GM21723 (cell line): ENCODE data around the gene RBM33.
A peak's percentile ranks its signal among the peaks of the same experiment; 100 is the strongest.

Source experiments
- ATAC-seq: cut with Tn5 transposase; IDR thresholded peaks from one replicate; pipeline ENCODE4 v1.9.1; 2021; ENCODE audit warnings: mild to moderate bottlenecking, moderate library complexity; ENCODE audit not compliant: unreplicated experiment

Gene RBM33

DNA sequence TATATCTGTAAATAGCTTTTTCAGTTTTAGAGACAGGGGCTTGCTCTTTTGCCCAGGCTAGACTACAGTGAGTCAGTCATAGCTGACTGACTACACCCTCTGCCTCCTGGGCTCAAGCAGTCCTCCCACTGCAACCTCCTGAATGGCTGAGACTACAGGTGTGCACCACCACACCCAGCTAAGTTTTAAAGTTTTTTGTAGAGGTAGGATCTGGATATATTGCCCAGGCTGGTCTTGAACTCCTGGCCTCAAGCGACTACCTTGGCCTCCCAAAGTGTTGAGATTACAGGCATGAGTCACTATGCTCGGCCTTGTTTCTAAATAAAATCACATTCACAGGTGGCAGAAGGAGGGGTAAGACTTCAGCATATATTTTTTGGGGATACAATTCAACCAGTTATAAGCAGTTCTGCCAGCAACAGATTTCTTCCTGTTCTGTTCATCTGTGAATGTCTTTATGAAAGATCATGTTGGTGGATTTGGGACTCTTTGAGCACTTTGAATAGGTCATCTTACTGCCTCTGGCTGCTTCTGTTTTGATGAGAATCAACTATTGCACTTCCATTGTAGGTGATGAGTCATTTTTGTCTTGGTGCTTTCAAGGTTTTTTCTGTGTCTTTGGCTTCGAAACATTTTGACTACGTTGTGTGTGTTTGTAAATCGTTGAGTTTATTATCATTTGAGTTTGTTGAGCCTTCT, 15.7 kb downstream of the RBM33 start:
- ATAC-seq: peak; percentile 86

DNA sequence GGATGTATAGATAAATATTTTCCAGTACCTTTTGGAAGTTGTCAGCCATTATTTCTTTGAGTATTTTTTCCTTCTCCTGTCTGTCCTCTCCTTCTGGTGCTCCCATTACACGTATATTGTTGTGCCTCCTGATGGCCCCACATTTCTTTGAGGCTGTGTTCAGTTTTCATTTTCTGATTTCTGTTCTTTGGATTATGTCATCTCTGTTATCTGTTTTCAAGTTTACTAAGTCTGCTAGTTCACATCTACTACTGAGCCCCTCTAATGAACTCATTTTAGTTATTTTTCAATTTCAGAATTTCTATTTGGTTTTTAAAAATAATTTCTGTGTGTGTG, 16.3 kb downstream of the RBM33 start:
- ATAC-seq: peak; percentile 84

DNA sequence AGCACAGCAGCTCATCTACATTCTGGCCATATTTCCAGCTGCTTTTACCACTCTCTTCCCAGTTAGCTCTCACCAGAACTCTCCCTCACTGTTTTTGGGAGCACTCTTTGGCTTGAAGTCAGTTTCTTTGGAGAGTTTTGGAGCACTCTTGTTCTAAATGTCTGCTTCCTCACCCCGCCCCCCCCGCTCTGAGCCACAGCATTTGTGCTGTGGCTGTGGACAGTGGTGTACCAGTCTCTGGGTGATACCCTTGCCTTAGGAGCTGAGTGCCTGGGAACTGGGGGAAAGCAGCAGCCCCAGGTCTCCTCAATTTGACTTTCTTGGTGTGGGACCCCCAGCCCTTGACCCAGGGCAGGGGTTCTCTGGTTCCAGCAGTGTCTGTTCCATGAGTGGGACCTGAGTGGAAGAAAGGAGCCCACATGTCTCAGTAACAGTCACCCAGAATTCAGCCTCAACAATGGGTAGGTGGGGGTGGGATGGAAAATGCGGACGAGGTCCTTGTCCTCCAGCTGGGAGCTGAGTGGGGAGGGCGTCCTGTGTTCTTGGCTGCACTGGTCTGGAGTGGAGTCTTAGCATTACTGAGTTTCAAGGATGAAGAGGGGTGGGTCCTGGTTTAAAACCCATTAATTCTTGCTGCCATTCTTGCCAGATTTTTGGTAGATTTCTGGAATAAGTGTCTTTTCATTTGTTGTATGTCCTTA, 18.0 kb downstream of the RBM33 start:
- no peak for ATAC-seq

DNA sequence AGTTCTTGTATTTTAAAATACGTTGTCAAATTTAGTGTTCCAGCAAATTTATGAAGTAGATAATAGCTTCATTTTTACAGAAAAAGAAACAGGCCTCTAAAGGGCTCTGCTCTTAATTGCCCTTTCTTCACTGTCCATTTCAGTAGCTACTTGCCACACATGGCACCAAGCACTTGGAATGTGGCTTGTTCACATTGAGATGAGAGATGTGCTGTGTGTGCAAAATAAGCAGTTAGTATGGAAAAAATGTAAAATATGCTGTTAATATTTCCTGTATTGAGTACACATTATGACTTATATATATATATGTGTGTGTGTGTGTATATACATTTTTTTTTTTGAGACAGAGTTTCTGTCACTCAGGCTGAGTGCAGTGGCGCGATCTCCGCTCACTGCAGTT, 19.5 kb downstream of the RBM33 start:
- ATAC-seq: no peak

DNA sequence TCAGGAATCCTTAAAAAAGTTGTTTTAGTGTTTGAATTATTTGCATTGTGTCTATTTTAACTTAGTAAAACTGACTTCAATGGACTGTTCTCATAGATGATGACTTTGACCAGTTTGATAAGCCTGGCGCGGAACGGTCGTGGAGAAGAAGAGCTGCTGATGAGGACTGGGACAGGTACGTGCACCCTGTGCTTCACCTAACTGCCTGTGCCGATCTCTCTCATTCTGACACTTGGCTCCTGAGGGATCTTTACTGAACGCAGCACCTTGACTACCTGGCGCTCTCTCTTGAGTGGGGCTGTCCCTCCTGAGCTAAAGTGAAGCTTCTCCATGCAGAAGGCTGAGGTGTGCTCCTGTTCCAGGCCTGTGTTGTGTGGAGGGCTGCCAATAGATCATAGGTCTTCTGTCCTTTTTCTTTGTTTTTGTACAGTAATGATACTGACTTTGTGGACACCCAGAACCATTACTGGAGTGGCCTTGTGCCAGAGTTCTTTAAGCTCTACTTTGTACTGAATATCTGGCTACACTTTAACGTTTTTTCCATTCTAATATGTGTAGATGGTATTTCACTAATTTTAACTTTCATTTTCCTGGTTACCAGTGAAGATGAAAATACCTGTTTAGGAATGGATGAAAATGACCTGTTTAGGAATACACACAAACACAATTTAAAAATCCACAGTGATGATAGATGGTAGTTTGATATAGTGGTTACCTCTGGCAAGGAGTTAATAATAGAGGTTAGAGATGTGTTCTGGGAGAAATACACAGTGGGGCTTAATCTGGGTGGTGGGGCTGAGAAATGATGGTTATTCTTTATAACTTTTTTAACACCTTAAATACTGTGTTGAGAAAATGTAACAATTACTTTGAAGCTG, 20.9 kb downstream of the RBM33 start:
- ATAC-seq: no peak

DNA sequence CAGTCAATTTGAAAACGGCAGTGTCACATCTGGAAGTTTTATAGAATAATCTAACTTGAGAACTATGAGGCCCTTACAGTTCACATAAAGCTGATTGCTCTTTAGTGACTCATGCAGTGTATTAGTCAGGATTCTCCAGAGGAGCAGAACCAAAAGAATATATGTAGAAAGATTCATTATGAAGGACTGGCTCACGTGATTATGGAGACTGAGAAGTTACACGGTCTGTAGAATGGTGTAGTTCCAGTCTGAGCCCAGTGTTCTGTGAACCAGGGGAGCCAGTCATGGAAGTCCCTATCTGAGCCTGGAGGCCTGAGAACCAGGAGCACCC, 21.5 kb downstream of the RBM33 start:
- no peak for ATAC-seq

DNA sequence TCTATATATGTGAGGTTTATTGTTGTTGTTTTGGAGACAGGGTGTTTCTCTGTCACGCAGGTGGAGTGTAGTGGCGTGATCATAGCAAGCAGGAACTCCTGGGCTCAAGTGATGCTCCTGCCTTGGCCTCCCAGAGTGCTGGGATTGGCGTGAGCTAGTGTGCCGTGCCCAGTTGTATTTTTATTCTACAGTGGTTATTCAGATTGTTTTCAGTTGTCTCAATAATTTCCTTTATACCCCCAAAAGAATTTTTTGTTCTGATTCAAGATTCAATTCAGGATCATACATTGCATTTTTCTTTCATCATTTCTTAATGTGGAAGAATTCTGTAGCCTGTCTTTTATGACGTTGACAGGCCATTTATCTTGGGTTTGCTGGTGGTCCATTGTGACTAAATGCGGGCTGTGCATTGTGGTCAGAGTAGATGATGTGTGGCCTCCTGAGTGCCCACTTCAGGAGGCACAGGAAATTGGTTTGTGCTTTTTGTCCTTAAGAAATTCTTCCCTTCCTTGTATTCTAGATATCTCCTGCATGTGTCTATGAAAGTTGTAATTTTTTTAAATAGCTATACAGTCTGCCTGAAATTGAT, 22.9 kb downstream of the RBM33 start:
- no peak for ATAC-seq

DNA sequence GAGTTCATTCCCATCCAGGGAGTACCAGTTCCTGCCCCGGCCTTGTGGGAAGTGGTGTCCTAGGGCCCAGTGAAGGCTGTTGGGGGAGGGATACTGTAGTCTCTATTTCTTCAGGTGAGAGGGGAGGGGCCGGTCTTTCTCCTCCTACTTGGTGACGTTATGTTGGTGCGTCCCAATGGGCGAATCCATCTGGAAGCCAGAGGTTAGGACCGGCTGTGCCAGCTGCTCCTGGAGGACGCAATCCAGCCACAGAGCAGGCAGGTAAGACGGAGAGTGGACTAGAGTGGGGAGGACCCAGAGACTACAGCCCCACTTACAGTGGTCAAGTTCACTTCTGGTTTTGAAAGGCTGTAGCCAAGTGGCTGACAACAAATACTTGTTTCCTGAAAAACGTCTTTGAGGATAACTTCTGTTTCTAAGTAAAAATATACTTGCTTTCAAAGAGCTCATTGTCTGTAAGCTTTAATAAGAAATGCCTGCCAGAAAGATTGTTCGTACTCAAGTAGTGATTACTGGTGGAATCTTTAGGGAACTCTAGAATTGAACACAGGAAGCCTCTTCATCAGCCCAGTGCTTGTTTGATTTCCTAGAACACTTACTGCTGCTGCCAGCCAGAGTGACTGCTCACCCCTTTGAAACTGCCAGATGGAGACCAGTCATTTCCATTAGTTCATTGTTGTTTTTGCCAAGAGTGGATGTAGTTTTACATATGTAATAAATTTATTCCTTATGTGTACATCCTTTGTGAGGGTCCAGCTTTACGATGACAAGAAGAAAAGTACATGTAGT, 25.4 kb downstream of the RBM33 start:
- ATAC-seq: no peak

DNA sequence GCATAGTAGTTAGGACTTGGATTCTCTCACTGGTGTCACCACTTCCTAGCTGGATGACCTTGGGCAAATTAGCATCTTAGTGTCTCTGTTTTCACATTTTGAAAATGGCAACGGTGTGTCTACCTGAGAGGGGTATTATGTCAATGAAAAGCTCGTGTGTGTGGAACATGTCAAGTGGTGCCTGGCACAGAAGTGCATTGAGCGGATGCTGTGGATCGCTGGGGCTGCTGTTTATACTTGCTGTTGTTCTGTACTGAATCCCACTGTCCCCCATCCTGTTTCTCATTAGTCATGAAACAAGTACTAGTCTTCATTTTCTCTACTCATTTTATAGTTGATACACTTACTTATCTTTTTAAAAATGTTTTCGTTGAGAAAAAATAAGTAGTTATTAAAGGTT, 26.1 kb downstream of the RBM33 start:
- no peak for ATAC-seq

DNA sequence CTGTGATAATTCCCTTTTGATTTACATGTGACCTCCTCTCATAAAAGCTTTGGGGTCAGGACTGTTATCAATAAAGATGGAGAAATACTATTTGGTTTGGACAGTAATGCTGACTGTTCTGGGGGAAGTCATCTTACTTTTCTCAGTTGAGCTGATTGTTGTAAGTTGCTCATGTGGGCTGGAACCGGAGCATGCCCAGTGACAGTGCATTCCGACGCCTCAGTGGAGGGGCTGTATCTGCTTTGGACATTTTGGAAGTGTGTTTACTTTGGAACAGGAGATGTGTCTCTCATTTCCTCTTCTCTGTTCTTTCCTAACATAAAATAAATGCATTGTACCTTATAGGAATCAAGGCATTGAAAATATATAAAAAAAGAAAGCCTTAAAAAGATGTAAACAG, 30.1 kb downstream of the RBM33 start:
- ATAC-seq: no peak

DNA sequence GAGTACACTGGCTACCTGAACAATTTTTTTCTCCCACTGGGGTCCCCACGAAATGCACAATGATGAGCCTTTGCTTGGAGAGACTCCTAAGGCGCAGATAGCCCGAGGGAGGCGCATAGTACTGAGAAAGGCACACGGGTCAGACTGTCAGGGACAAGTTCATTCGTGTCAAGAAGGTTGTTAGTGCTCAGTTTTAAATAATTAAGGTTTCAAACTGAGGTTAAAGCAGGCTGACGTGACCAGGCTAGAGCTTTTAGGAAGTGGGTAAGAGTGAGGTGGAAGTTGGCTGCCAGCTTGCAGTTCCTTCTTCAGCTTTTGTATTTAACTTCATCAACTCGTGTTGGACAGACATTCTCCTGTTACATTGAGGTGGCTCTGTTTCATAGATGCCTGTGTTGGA, 31.6 kb downstream of the RBM33 start:
- no peak for ATAC-seq

DNA sequence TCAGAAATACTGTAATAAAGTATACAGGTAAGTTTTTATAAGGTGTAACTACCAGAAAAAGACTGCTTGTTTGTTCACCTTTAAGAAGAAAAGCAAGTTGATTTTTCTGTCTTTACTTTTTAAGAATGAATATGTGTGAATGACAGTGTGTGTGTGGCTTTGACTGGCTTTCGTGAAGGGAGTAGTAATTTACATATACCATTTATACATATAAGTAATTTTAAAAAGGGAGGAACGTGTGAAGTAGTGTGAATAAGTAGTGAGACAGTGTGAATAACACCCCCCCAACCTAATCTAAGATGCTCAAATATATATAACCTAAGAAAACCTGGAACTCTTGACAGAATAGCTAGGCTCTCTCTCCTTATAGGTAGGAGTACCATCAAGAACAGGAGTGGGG, 33.2 kb downstream of the RBM33 start:
- ATAC-seq: no peak

DNA sequence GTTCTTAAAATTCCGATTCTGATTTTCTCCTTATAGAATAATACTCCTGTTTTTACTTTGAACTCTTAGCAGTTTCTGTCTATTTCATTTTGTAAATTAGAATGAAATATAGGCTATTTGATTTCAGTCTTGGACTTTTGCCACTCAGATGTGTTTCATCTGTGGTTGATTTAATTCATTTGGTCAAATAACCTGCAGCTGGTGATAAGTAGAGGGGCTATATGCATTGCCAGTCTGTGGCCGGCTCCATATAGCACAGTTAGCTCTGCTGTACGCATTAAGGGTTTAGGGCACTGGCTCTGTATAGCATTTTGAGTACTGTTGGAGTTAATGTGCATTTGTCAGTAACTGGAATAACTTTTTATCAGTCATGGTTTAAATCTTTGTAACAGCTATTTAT, 35.7 kb downstream of the RBM33 start:
- no peak for ATAC-seq

DNA sequence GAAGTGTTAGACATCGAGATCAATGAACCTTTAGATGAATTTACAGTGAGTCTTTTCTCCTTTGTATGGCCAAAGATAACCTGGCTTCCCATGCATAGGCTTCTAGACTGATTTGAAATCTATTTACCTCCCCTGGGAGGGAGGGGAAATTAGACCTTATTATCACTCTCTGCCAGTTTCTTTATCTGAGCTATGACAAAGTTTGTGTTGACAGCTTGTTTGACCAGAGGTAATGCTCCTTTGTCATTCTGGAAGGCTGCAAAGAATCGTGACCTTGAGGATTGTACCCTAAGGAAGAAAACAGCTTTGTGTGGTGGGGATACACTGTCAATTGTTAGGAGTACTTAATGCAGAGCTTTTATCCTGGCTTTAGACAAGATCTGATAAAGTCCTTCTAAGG, 36.4 kb downstream of the RBM33 start:
- no peak for ATAC-seq

DNA sequence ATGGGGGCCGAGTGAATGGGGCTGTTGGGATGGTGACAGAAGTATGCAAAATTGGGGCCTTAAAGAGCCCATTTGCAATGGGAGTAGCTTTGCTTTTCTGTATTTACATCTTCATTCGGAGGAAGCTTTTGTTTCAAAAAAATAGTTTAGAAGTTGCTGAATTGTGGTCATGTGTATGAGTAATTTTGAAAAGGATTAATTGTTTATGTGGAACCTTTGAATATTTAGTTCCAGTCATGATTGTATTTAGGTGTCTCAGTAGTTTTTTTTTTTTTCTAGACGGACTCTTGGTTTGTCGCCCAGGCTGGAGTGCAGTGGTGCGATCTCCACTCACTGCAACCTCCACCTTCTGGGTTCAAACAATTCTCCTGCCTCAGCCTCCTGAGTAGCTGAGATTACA, 37.2 kb downstream of the RBM33 start:
- ATAC-seq: no peak

DNA sequence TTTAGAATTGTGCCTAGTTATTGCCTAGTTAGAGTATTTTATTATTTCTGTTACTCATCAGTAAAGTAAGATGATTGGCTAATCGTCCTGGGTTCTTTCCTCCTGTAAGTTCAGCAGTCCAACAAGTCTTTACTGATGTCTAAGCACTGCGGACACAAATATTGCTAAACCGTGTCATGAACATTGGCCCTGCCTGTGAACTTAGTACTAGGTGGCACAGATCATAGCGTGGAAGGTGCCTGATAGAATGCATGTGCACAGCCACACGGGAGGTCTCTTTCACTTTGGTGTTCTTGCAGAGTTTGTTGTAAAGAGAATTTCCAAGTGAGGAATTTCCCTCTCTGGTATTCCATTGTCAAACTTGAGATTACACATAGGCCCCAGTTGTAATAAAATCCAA, 38.0 kb downstream of the RBM33 start:
- no peak for ATAC-seq

DNA sequence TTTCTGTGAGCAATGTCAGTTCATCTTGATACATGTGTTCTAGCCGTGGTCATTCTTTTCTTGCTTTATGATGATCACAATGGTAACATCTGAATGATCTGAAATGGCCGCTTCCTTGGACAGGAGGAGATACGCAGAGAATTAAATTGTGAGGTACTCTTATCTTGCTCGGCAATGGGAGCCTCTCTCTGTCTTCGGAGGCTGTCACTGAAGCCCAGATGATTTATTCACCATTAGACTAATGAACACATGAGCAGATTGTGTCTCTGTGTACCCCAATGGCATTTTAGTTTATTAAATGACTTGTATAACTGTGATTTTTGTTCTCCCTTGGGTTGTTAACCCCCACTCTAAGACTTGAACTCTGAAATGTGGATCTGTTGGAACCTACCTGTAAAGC, 38.6 kb downstream of the RBM33 start:
- no peak for ATAC-seq

DNA sequence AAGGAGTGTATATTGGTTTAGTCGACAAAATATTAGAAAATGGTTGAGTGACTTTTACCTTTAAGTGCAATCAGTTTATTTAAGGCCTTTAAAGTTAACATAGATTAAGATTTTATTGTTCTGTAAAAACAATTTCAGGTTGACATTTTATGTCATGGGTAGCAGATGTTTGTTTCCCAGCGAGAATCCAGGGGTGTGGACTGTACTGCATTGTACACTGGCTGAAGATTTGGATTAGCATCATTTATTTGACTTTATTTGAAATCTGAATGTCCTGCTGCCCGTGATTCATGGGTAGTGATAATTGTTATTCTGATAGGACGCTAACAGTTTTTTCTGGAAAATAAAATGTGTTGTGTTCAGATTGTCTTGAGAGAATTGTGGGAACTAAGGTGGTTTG, 39.3 kb downstream of the RBM33 start:
- no peak for ATAC-seq

DNA sequence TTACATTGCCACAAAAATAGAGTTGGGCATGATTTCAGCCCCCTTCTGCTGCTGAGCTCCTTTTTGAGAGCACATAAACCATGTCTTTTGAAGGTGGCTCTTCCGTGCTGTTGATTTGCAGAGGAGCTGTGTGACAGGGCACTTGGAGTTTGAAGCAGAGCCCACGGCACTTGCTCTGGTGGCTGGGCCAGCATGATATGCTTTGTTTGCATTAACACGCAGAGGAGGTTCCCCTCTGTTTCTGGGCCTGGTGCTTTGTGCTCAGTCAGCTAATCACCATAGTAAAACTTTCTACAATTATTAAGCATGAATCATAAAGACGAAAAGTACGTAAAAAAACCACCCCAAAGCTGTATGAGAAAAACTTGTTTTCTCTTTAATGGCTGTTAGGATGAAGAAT, 40.1 kb downstream of the RBM33 start:
- ATAC-seq: no peak

DNA sequence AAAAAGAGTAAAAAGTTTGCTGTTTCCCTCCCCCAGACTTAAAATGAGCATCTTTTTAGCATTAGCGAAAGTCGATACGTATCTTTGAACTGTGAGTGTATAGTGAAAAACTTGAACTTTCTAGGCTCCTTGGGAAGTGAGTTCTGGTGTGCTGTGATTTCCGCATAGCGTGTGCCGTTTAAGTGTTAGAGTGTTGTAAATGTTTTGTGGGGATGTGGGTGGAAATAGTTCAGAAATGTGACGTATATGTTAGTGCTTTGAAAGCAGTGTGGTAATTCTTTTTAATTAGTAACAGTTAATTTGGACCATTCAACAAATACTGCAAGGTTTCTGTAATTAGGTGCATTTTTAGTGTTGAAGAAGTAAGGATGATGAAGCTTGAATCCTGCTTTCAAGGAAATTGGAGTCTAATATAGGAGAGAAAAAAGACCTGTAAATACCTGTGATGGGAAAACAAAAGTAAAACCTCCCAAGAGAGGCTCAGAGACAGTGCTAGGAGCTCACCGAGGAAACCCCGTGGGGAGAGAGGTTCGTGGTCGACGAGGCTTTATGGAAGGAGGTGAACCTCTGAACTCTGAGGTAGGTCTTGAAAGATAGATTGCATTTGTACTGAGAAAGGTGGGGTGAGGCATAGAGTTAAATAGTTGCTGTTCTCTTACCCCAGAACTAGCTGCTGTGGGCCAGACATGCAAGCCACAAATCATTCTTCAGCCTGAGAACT, 40.8 kb downstream of the RBM33 start:
- no peak for ATAC-seq
